GM19452 (cell line): ENCODE results near the gene PAWR.

Source experiments
- ATAC-seq: cut with Tn5 transposase; IDR thresholded peaks from one replicate; pipeline ENCODE4 v1.9.1; 2021; ENCODE audit not compliant: unreplicated experiment

The PAWR gene

GRCh38 chr12:79690638-79691510 is at the start of gene PAWR:
Gene PAWR (minus strand): TSS chr12:79690964. CDS start chr12:79690244, 720 bp downstream.
- peak; percentile 59 for ATAC-seq

- ATAC-seq = peak; percentile 84
These were observed 47.3 kb upstream of the PAWR start for GRCh38 chr12:79737875-79738718.

GRCh38 chr12:79732638-79733037 is 41.9 kb upstream of the PAWR start:
- ATAC-seq = no peak

- no peak for ATAC-seq
These were observed 35.2 kb upstream of the PAWR start for GRCh38 chr12:79725987-79726386.

GRCh38 chr12:79717006-79717405 is 26.2 kb upstream of the PAWR start:
- no peak for ATAC-seq

- no peak for ATAC-seq
These were observed 24.5 kb upstream of the PAWR start for GRCh38 chr12:79715308-79715707.

- no peak for ATAC-seq
These were observed 20.1 kb upstream of the PAWR start for GRCh38 chr12:79710707-79711483.

- ATAC-seq = no peak
These were observed 17.1 kb upstream of the PAWR start for GRCh38 chr12:79707830-79708229.

GRCh38 chr12:79706676-79707075 is 15.9 kb upstream of the PAWR start:
- ATAC-seq = no peak

GRCh38 chr12:79706156-79706555 is 15.4 kb upstream of the PAWR start:
- ATAC-seq = no peak

GRCh38 chr12:79698966-79699365 is 8.2 kb upstream of the PAWR start:
- no peak for ATAC-seq

- ATAC-seq = no peak
These were observed 5.7 kb upstream of the PAWR start for GRCh38 chr12:79696416-79696815.

GRCh38 chr12:79692860-79693577 is 2.3 kb upstream of the PAWR start:
- no peak for ATAC-seq

GRCh38 chr12:79691511-79692248 is 916 bp upstream of the PAWR start:
- ATAC-seq = no peak

GRCh38 chr12:79690142-79690637 is 574 bp downstream of the PAWR start:
- peak; percentile 27 for ATAC-seq

GRCh38 chr12:79689477-79690141 is 1.2 kb downstream of the PAWR start:
- ATAC-seq = peak; percentile 30

GRCh38 chr12:79689061-79689476 is 1.7 kb downstream of the PAWR start:
- peak; percentile 0 for ATAC-seq

- peak; percentile 17 for ATAC-seq
These were observed 2.2 kb downstream of the PAWR start for GRCh38 chr12:79688376-79689060.
